Effector CD8-positive, alpha-beta T cell (primary cell): ENCODE results near the gene PLPPR3.
"Not testable (repeated sequence)": the region's sequence is repeated elsewhere in the genome, so short reads cannot be mapped to it uniquely, and the experiment has no call there.

Source experiments
- DNase-seq: peaks from one replicate; lab custom pipeline; 2025; lab: John Stamatoyannopoulos, UW

Gene PLPPR3

GRCh38 chr19:854549-854948 lies 32.8 kb upstream of the PLPPR3 start:
- DNase-seq, result no peak

DNA sequence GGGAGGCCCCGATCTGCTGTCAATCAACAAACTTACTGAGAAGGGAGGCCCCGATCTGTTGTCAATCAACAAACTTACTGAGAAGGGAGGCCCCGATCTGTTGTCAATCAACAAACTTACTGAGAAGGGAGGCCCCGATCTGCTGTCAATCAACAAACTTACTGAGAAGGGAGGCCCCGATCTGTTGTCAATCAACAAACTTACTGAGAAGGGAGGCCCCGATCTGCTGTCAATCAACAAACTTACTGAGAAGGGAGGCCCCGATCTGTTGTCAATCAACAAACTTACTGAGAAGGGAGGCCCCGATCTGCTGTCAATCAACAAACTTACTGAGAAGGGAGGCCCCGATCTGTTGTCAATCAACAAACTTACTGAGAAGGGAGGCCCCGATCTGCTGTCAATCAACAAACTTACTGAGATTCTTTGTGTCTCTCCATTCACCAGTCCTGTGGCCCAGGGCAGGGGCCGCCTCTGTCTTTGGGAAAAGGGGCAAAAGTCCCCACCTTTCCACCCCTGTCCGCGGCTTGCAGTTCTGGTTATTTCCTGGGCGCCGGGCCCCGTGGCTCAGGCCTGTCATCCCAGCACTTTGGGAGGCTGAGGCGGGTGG lies 32.0 kb upstream of the PLPPR3 start:
- not testable (repeated sequence) for DNase-seq

GRCh38 chr19:853014-853585 lies 31.3 kb upstream of the PLPPR3 start:
- no peak for DNase-seq

DNA sequence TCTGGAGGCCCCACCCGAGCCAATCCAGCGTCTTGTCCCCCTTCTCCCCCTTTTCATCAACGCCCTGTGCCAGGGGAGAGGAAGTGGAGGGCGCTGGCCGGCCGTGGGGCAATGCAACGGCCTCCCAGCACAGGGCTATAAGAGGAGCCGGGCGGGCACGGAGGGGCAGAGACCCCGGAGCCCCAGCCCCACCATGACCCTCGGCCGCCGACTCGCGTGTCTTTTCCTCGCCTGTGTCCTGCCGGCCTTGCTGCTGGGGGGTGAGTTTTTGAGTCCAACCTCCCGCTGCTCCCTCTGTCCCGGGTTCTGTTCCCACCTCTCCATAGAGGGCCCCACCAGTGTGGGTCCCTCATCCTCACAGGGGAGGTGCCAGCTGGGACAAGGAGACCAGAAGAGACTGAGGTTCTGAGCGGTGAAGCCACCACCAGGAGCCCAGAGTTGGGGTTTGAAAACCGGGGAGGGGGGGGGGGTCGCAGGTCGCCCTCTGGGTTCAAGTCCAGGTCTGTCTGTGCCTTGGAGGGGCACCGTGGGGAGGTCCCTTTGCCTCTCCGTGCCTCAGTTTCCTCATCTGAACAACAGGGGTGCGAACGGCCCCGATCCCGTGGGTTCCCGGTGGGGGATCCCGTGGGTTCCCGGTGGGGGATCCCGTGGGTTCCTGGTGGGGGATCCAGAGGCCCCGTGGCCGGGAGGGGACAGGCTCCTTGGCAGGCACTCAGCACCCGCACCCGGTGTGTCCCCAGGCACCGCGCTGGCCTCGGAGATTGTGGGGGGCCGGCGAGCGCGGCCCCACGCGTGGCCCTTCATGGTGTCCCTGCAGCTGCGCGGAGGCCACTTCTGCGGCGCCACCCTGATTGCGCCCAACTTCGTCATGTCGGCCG lies 30.6 kb upstream of the PLPPR3 start, which contains the start of gene ELANE:
TSS of gene ELANE (plus strand) at position 168 of the 878 bp plus-strand sequence. CDS start at position 194, 26 bp downstream.
- DNase-seq, result no peak

DNA sequence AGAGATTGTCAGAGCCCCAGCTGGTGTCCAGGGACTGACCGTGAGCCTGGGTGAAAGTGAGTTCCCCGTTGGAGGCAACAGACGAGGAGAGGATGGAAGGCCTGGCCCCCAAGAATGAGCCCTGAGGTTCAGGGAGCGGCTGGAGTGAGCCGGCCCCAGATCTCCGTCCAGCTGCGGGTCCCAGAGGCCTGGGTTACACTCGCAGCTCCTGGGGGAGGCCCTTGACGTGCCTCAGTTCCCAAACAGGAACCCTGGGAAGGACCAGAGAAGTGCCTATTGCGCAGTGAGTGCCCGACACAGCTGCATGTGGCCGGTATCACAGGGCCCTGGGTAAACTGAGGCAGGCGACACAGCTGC lies 29.2 kb upstream of the PLPPR3 start:
- no peak for DNase-seq

DNA sequence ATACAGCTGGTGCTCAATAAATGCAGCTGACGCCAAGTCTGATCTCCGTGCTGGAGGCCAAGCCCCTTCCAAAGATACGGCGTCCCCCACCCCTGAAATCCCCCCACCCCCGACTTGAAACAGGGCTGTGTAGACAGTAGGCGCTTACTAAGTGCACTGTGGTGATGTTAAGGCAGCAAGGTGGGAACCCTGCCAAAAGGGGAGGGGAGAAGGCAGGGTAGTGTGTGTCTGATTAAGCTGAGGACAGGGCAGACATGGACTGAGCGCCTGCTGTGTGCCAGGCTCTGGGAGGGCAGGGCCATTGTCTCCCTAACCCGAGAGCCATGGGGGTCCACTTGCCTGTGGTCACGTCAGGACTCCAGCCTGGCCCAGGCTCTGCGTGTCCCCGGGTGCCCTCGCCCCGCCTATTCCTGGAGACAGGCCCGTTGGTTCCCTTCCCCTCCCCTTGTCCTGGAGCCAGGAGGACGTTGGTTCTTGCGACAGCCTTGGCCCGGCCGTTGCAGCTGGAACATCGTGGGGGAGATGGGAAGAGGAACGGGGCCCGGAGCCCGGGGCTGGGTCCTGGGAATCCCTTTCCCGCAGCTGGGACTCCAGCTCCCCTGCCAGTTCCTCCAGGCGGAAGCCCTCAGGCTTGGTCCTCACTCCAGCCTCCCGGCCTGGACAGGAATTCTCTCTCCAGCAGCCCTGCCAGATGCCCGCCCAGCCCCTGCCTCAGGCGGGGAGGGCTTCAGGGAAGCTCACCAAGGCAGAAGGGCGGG lies 28.6 kb upstream of the PLPPR3 start:
- DNase-seq, result no peak

DNA sequence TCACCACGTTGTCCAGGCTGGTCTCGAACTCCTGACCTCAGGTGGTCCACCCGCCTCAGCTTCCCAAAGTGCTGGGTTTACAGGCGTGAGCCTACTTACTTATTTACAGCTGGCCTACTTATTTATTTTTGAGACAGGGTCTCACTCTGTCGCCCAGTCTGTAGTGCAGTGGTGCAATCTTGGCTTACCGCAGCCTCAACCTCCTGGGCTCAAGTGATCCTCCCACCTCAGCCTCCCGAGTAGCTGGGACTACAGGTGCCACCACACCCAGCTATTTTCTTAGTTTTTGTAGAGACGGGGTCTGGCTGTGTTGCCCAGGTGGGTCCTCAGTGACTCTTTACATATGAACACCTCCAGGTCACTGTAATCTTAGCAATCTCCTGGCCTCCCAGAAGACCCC lies 27.4 kb upstream of the PLPPR3 start:
- DNase-seq, result not testable (repeated sequence)

DNA sequence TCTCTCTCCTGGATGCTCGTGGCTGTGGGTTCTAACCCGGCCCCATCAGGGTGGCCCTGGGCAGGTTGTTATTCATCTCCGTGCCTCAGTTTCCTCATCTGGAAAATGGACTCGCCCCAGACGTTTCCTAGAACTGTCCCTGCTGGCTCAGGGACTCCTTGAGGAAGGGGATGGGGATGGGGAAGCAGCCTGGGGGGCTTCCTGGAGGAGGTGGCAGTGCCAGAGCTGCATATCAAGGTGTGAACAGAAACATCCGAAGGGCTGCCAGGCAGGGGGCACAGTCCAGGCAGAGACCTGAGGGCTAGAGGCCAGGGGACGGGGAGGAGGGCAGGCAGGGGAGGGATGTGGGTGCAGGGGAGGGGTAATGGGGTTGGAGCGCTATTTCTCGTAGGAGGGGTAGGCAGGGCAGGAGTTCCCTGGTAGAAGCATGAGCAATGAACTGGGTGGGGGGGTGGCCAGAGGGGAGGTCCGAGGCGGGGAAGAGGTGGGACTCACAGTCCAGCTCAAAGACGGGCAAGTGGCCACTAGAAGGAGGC lies 26.7 kb upstream of the PLPPR3 start:
- no peak for DNase-seq

- no peak for DNase-seq
These were observed 24.2 kb upstream of the PLPPR3 start for GRCh38 chr19:845707-846521.

- DNase-seq, result no peak
These were observed 22.8 kb upstream of the PLPPR3 start for GRCh38 chr19:844546-844971.

DNA sequence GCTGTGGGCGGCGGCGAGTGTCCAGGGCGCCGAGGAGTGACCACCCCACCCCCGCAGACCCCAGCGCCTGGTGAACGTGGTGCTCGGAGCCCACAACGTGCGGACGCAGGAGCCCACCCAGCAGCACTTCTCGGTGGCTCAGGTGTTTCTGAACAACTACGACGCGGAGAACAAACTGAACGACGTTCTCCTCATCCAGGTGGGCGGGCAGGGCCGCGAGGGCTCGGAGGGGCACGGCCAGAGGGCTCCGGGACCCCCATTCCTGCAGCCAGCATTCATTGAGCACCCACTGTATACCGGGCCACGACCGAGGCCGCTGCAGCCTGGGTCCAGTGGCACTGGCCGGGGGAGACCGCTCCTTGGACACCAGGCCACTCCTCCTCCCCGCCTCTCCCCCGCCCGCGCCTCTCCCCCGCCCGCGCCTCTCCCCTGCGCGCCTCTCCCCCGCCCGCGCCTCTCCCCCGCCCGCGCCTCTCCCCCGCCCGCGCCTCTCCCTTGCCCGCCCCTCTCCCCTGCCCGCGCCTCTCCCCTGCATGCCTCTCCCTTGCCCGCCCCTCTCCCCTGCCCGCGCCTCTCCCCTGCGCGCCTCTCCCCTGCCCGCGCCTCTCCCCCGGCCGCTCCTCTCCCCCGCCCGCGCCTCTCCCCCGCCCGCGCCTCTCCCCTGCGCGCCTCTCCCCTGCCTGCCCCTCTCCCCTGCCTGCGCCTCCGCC lies 22.2 kb upstream of the PLPPR3 start:
- DNase-seq, result no peak

- no peak for DNase-seq
These were observed 21.6 kb upstream of the PLPPR3 start for GRCh38 chr19:843180-843835.

GRCh38 chr19:842802-843179 lies 21.0 kb upstream of the PLPPR3 start:
- DNase-seq, result not testable (repeated sequence)

DNA sequence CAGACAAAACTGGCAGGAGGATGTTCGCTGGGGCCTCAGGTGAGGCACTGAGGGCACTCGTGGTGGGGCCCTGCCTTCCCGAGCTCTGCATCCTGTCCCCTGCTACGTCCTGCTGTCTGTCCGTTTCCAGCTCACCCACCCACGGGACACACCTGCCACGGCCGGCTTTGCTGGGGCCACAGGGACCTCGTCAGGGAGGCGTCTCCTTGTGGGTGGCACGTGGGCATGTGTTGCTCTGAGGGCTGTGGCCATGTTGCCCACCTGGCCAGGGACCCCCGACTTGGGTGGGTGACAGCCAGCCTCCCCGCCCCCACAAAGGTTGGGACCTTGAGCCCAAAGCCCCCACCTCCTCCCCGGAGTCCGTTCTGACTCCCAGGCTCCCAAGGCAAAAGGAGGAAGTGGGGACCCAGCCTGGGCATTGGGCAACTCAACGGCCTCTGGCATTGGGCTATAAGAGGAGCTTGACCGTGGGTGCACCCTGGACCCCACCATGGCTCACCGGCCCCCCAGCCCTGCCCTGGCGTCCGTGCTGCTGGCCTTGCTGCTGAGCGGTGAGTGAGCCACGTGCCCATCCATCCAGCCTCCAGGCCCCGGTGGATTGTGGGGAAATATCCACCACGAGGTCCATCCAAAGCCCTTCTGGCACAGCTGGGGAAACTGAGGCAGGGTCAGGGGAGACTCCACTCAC lies 18.9 kb upstream of the PLPPR3 start, which contains the start of gene PRTN3:
TSS of gene PRTN3 (plus strand) at position 481 of the 688 bp plus-strand sequence. CDS start at position 491, 10 bp downstream.
- DNase-seq, result no peak

DNA sequence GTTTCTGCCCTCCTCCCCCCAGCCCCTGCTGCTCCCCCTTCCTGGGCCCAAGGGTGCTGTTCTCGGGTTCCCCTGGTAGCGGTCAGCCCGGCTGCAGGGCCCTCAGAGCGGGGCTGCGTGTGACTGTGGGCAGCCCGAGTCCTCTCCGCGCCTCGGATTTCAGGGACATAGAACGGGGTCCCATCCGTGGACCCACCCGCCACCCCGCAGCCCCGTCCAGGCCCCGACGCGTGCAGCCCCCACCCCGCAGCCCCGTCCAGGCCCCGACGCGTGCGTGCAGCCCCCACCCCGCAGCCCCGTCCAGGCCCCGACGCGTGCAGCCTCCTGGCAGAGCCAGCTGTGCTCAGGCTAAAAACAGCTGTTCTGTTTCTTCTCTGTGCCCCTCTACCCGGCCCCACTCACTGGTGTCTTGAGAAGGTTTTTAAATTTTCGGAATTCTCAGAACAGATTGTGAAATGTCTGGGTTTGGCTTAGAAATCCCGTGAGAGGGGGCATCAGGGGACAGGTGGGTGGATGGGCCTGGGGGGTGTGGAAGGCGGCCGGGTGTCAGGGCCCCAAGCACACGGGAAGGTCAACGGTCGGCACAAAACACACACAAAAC lies 13.6 kb upstream of the PLPPR3 start:
- no peak for DNase-seq

GRCh38 chr19:834216-834615 lies 12.5 kb upstream of the PLPPR3 start:
- DNase-seq, result no peak

DNA sequence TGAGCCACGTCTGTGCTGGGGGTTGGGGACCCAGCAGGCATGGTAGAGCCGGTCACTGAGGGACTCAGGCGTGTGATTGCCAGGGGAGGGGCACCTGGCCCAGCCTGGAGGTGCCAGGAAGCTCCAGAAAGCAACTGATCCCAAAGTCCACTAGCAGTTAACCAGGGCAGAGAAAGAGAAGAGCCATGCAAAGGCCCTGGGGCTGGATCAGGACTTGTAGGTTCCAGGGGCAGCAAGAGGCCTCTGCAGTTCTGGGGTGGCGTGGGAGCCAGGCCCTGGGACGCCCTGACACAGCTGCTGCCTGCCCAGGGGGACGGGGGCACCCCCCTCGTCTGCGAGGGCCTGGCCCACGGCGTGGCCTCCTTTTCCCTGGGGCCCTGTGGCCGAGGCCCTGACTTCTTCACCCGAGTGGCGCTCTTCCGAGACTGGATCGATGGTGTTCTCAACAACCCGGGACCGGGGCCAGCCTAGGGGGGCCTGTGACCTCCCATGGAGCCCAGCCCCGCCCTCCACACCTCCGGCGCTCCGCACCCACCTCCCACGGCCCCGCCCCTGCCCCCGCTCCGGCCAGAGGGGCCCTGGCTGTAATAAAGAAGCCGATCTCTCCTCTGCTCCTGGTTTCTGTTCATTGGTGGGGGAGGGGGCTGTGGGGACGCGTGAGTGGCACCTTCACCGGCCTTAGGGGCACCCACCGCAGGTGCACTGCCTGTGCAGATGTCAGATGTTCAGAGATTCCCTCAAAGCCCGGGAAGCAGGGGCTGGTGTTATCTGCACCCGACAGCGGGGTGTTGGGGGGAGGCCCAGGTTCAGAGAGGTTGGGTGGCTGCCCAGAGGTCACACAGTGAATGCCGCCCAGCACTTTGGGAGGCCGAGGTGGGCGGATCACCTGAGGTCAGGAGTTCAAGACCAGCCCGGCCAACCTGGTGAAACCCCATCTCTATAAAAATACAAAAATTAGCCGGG lies 9.9 kb upstream of the PLPPR3 start:
- no peak for DNase-seq
